SK-N-SH treated with all-trans-retinoic acid at 6 μM for 48 hours (cell line): Measurements from ENCODE around the gene SORCS2.

Experiments used
- ATAC-seq: fragments of 200-7000 bp; cut with Tn5 transposase; 3 replicates; pipeline ENCODE4 v1.9.1; 2020; ENCODE audit warnings: mild to moderate bottlenecking, moderate library complexity
- ARNTL ChIP-seq: fragments of 450-650 bp; formaldehyde crosslinking; IDR thresholded peaks from 2 replicates; pipeline ENCODE4 v1.5.0; 2020; ENCODE audit warnings: low read depth, mild to moderate bottlenecking, moderate library complexity, borderline replicate concordance
- BACH2 ChIP-seq: fragments of 250-450 bp; sonication (Bioruptor Pico); IDR thresholded peaks from 2 replicates; pipeline ENCODE4 v1.9.0; 2021; ENCODE audit warnings: mild to moderate bottlenecking, borderline replicate concordance
- CREB5 ChIP-seq: fragments of 250-450 bp; sonication (Bioruptor Pico); IDR thresholded peaks from 2 replicates; pipeline ENCODE4 v1.5.1; 2020; ENCODE audit warnings: low read depth, mild to moderate bottlenecking, moderate library complexity
- CSDC2 ChIP-seq: fragments of 250-450 bp; sonication (Bioruptor Pico); IDR thresholded peaks from 2 replicates; pipeline ENCODE4 v1.5.0; 2020; ENCODE audit warnings: mild to moderate bottlenecking, moderate library complexity
- GLIS3 ChIP-seq: fragments of 250-450 bp; sonication (Bioruptor Pico); IDR thresholded peaks from 2 replicates; pipeline ENCODE4 v1.5.0; 2020; ENCODE audit warnings: mild to moderate bottlenecking, moderate library complexity
- ISL1 ChIP-seq: fragments of 250-450 bp; sonication (Bioruptor Pico); IDR thresholded peaks from 2 replicates; pipeline ENCODE4 v2.1.2; 2022; ENCODE audit warnings: mild to moderate bottlenecking, moderate library complexity
- OSR1 ChIP-seq: fragments of 250-450 bp; sonication (Bioruptor Pico); IDR thresholded peaks from 2 replicates; pipeline ENCODE4 v1.8.0; 2022; ENCODE audit warnings: moderate library complexity, mild to moderate bottlenecking, inconsistent platforms
- PPARA ChIP-seq: fragments of 250-450 bp; sonication (Bioruptor Pico); IDR thresholded peaks from 2 replicates; pipeline ENCODE4 v1.5.0; 2020; ENCODE audit warnings: mild to moderate bottlenecking, borderline replicate concordance
- RARB ChIP-seq: fragments of 250-450 bp; sonication (Bioruptor Pico); IDR thresholded peaks from 2 replicates; pipeline ENCODE4 v1.8.0; 2021; ENCODE audit warnings: mild to moderate bottlenecking, moderate library complexity
- SNAI2 ChIP-seq: fragments of 250-450 bp; sonication (Bioruptor Pico); IDR thresholded peaks from 2 replicates; pipeline ENCODE4 v1.5.0; 2020; ENCODE audit warnings: mild to moderate bottlenecking, moderate library complexity
- TOX ChIP-seq: fragments of 250-450 bp; sonication (Bioruptor Pico); IDR thresholded peaks from 2 replicates; pipeline ENCODE4 v1.8.0; 2021; ENCODE audit warnings: mild to moderate bottlenecking, moderate library complexity, borderline replicate concordance
- ZC3H10 ChIP-seq: fragments of 250-450 bp; sonication (Bioruptor Pico); IDR thresholded peaks from 2 replicates; pipeline ENCODE4 v1.5.1; 2021; ENCODE audit warnings: mild to moderate bottlenecking, moderate library complexity
- ZFP3 ChIP-seq: fragments of 250-450 bp; sonication (Bioruptor Pico); IDR thresholded peaks from 2 replicates; pipeline ENCODE4 v1.5.0; 2020; ENCODE audit warnings: mild to moderate bottlenecking, moderate library complexity
- ZFP30 ChIP-seq: fragments of 450-650 bp; formaldehyde crosslinking; IDR thresholded peaks from 2 replicates; pipeline ENCODE4 v1.5.0; 2022; ENCODE audit warnings: mild to moderate bottlenecking, moderate library complexity
- ZNF565 ChIP-seq: fragments of 450-650 bp; formaldehyde crosslinking; conservative IDR thresholded peaks from 2 replicates; pipeline ENCODE4 v1.5.0; 2020; ENCODE audit warnings: low read depth, mild to moderate bottlenecking, moderate library complexity
- ZNF70 ChIP-seq: fragments of 450-650 bp; formaldehyde crosslinking; IDR thresholded peaks from 2 replicates; pipeline ENCODE4 v1.5.0; 2020; ENCODE audit warnings: mild to moderate bottlenecking, moderate library complexity
- ZNF8 ChIP-seq: fragments of 450-650 bp; formaldehyde crosslinking; IDR thresholded peaks from 2 replicates; pipeline ENCODE4 v1.5.0; 2020; ENCODE audit warnings: mild to moderate bottlenecking, moderate library complexity
- TF ChIP-seq, protein P1 (sequence below): fragments of 250-450 bp; sonication (Bioruptor Pico); IDR thresholded peaks from 2 replicates; pipeline ENCODE4 v1.8.0; 2020; ENCODE audit warnings: mild to moderate bottlenecking, moderate library complexity, borderline replicate concordance
- TF ChIP-seq, protein P2 (sequence below): fragments of 250-450 bp; sonication (Bioruptor Pico); IDR thresholded peaks from 2 replicates; pipeline ENCODE4 v1.8.0; 2021; ENCODE audit warnings: low read depth, mild to moderate bottlenecking, moderate library complexity, borderline replicate concordance
- TF ChIP-seq, protein P3 (sequence below): fragments of 250-450 bp; sonication (Bioruptor Pico); IDR thresholded peaks from 2 replicates; pipeline ENCODE4 v1.5.0; 2020; ENCODE audit warnings: mild to moderate bottlenecking, moderate library complexity

SORCS2 gene

GRCh38 chr4:7781993-7782392, 589.7 kb downstream of the SORCS2 start:
- TF ChIP-seq OSR1 (CRISPR knock-in tag) (no peak), ISL1 (CRISPR knock-in tag) (no peak), SNAI2 (CRISPR knock-in tag) (no peak), GLIS3 (CRISPR knock-in tag) (no peak), CREB5 (CRISPR knock-in tag) (no peak), PPARA (no peak), TOX (CRISPR knock-in tag) (no peak)
- no peak for ATAC-seq

DNA sequence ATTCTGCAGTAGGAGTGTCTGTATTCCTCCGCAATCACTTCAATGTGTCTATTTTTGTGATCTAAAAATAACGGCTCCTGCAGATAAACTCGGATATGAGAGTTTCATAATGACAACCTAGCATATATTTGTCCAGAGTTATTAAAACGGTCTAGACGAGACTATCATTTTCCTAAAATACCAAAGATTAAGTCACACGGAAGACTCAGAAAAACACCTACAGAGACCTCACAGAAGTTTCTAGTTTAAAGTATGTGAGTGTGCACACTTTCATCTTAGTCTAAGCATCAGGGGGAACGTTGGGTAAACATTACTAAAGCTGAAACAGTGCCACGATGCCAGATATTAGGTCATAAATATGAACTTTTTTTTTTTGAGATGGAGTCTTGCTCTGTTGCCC, 590.4 kb downstream of the SORCS2 start:
- TF ChIP-seq, protein P1, sequence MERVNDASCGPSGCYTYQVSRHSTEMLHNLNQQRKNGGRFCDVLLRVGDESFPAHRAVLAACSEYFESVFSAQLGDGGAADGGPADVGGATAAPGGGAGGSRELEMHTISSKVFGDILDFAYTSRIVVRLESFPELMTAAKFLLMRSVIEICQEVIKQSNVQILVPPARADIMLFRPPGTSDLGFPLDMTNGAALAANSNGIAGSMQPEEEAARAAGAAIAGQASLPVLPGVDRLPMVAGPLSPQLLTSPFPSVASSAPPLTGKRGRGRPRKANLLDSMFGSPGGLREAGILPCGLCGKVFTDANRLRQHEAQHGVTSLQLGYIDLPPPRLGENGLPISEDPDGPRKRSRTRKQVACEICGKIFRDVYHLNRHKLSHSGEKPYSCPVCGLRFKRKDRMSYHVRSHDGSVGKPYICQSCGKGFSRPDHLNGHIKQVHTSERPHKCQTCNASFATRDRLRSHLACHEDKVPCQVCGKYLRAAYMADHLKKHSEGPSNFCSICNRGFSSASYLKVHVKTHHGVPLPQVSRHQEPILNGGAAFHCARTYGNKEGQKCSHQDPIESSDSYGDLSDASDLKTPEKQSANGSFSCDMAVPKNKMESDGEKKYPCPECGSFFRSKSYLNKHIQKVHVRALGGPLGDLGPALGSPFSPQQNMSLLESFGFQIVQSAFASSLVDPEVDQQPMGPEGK: no peak
- TF ChIP-seq ZFP3 (CRISPR knock-in tag) (no peak), ARNTL (CRISPR knock-in tag) (no peak), ZNF8 (CRISPR knock-in tag) (no peak), ISL1 (CRISPR knock-in tag) (no peak), CREB5 (CRISPR knock-in tag) (no peak), CSDC2 (CRISPR knock-in tag) (no peak), ZC3H10 (CRISPR knock-in tag) (no peak), RARB (CRISPR knock-in tag) (no peak), TOX (CRISPR knock-in tag) (no peak), GLIS3 (CRISPR knock-in tag) (no peak), BACH2 (CRISPR knock-in tag) (no peak), SNAI2 (CRISPR knock-in tag) (no peak), OSR1 (CRISPR knock-in tag) (no peak), ZNF565 (no peak), PPARA (no peak)
- TF ChIP-seq, protein P2, sequence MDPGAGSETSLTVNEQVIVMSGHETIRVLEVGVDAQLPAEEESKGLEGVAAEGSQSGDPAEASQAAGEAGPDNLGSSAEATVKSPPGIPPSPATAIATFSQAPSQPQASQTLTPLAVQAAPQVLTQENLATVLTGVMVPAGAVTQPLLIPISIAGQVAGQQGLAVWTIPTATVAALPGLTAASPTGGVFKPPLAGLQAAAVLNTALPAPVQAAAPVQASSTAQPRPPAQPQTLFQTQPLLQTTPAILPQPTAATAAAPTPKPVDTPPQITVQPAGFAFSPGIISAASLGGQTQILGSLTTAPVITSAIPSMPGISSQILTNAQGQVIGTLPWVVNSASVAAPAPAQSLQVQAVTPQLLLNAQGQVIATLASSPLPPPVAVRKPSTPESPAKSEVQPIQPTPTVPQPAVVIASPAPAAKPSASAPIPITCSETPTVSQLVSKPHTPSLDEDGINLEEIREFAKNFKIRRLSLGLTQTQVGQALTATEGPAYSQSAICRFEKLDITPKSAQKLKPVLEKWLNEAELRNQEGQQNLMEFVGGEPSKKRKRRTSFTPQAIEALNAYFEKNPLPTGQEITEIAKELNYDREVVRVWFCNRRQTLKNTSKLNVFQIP (CRISPR knock-in tag): no peak
- no peak for ATAC-seq

DNA sequence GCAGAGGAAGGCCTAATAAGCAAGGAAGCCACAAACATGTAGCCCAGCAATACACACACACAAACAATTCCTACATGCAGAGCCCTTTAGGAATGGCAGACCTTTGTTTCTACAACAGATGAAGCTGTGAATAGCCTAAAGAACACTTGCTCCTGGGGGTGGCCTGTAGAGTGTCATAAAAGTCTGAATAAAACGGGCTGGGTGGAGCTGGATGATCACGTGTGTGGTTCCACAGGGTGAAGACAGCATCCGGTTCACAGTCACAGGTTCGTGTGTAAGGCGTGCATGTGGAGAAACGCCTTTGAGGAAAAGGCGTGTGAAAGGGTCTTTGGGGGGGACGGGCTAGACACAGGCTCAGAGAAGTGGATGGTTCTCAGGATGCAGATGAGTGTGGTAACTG, 591.2 kb downstream of the SORCS2 start:
- TF ChIP-seq ZFP3 (CRISPR knock-in tag): no peak
- no peak for TF ChIP-seq CSDC2 (CRISPR knock-in tag)
- TF ChIP-seq RARB (CRISPR knock-in tag): no peak
- no peak for TF ChIP-seq GLIS3 (CRISPR knock-in tag)
- no peak for TF ChIP-seq BACH2 (CRISPR knock-in tag)
- no peak for TF ChIP-seq ISL1 (CRISPR knock-in tag)
- TF ChIP-seq ZC3H10 (CRISPR knock-in tag): no peak
- TF ChIP-seq ZFP30: no peak
- TF ChIP-seq TOX (CRISPR knock-in tag): no peak
- no peak for TF ChIP-seq ZNF70 (CRISPR knock-in tag)
- TF ChIP-seq SNAI2 (CRISPR knock-in tag): no peak
- TF ChIP-seq, protein P1: no peak
- TF ChIP-seq ARNTL (CRISPR knock-in tag): no peak
- TF ChIP-seq, protein P3, sequence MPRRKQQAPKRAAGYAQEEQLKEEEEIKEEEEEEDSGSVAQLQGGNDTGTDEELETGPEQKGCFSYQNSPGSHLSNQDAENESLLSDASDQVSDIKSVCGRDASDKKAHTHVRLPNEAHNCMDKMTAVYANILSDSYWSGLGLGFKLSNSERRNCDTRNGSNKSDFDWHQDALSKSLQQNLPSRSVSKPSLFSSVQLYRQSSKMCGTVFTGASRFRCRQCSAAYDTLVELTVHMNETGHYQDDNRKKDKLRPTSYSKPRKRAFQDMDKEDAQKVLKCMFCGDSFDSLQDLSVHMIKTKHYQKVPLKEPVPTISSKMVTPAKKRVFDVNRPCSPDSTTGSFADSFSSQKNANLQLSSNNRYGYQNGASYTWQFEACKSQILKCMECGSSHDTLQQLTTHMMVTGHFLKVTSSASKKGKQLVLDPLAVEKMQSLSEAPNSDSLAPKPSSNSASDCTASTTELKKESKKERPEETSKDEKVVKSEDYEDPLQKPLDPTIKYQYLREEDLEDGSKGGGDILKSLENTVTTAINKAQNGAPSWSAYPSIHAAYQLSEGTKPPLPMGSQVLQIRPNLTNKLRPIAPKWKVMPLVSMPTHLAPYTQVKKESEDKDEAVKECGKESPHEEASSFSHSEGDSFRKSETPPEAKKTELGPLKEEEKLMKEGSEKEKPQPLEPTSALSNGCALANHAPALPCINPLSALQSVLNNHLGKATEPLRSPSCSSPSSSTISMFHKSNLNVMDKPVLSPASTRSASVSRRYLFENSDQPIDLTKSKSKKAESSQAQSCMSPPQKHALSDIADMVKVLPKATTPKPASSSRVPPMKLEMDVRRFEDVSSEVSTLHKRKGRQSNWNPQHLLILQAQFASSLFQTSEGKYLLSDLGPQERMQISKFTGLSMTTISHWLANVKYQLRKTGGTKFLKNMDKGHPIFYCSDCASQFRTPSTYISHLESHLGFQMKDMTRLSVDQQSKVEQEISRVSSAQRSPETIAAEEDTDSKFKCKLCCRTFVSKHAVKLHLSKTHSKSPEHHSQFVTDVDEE (CRISPR knock-in tag): no peak
- no peak for TF ChIP-seq PPARA
- TF ChIP-seq OSR1 (CRISPR knock-in tag): no peak
- no peak for ATAC-seq
